Tibial nerve (tissue), 4 donors: ENCODE data around the gene DEFB108B.
"Not testable (repeated sequence)": the region's sequence is repeated elsewhere in the genome, so short reads cannot be mapped to it uniquely, and the experiment has no call there.

Source experiments
- EP300 ChIP-seq, 2 donors: sonication (generic); formaldehyde crosslinking; IDR thresholded peaks; one replicate each; pipeline ENCODE4 v1.6.1; 2017; ENCODE audit warnings: antibody characterized with exemption in 2 of 2, mild to moderate bottlenecking in 1 of 2
- TF ChIP-seq, protein P1 (sequence below), 5 experiments: fragments of 200-600 bp in 3 of 5; fragments of 450-650 bp in 2 of 5; sonication (generic) in 3 of 5; IDR thresholded peaks; one replicate each; pipeline ENCODE4 v1.5.1; 2016 to 2019; ENCODE audit warnings: antibody characterized with exemption in 5 of 5, mild to moderate bottlenecking in 3 of 5, moderate library complexity in 2 of 5

DNA sequence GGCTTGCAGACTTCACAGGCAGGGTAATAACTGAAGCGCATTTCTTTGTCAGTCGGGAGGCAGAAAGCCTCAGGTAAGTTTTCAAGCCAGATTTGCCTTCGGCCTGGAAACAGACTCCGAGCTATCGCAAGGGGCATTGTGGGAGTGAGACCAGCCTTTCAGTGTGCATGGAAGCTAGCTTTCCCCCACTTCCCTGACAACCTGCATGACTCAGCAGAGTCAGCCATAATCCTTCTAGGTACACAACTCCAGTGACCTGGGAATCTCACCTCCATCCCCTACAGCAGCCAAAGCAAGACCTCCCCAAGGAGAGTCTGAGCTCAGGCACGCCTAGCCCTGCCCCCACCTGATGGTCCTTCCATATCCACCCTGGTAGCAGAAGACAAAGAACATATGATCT, 9.7 kb downstream of the DEFB108B start:
- TF ChIP-seq EP300 (IDR thresholded peaks at IDR 0.05) = not testable (repeated sequence)
- TF ChIP-seq, protein P1, sequence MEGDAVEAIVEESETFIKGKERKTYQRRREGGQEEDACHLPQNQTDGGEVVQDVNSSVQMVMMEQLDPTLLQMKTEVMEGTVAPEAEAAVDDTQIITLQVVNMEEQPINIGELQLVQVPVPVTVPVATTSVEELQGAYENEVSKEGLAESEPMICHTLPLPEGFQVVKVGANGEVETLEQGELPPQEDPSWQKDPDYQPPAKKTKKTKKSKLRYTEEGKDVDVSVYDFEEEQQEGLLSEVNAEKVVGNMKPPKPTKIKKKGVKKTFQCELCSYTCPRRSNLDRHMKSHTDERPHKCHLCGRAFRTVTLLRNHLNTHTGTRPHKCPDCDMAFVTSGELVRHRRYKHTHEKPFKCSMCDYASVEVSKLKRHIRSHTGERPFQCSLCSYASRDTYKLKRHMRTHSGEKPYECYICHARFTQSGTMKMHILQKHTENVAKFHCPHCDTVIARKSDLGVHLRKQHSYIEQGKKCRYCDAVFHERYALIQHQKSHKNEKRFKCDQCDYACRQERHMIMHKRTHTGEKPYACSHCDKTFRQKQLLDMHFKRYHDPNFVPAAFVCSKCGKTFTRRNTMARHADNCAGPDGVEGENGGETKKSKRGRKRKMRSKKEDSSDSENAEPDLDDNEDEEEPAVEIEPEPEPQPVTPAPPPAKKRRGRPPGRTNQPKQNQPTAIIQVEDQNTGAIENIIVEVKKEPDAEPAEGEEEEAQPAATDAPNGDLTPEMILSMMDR (IDR thresholded peaks at IDR 0.05) = not testable (repeated sequence)
